ENCODE data around the gene PDZRN3. TPM values are rescaled to one million over a fixed set of nuclear protein-coding genes. Genes with fewer than 3 reads are reported as not detected.

The PDZRN3 gene
- total and polyA plus RNA-seq, 2 donors (not counting 3 experiments of a cell fraction or from before 2014, with no cell fraction given), result not detected

DNA sequence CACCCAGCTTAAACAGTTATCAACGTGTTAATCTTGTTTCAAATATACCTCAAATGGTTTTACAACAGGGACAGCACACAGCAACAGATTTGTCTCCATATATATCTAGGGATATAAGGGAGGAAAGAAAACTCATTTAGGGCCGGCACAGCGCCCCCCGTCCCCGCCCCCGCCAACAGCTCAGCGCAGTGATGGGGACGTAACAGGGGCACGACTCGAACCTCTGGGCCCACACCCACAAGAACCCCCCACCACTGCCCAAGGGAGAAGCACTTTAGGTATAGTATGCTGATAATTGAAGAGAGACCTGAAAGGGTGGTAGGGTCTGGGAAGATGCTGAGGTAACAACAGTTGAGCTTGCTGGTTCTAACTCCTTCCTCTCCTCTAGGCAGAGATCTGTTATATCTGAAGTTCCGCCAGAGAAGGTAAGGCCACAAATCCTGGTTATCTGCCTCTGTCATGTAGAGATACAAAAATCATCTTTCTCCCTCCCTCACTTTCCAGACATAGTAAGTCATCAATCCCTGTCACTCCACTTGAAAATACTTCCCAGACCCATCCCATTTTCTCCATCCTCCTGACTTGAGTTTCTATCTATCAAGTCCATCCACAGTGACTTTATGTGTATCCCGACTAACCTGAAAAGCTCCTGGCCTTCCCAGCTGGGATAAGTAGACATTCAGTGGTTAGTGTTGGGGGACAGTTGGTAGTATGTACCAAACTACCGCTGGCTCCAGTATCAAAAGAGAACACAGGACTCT is 126.9 kb downstream of the PDZRN3 start:
- H3K36me3 ChIP-seq (ENCODE audit: control insufficient read depth in 2 of 2, extremely low read depth in 1 of 2, insufficient read depth in 2 of 2, low read length in 2 of 2), result no peaks in the 10 kb centered on the region
- no peaks in the 10 kb centered on the region for H3K27me3 ChIP-seq (ENCODE audit: control insufficient read depth in 2 of 2, insufficient read depth in 2 of 2, low read length in 2 of 2)
- no peaks in the 10 kb centered on the region for H3K9me1 ChIP-seq (replicated peaks; ENCODE audit: control insufficient read depth, extremely low read depth, insufficient read depth, low read length)
- H3K79me2 ChIP-seq (ENCODE audit: control insufficient read depth, insufficient read depth, low read length), result no peaks in the 10 kb centered on the region
- H4K20me1 ChIP-seq (replicated peaks; ENCODE audit: control insufficient read depth, extremely low read depth, insufficient read depth, low read length), result no peaks in the 10 kb centered on the region
- no peak overlapping the region for H3K4me3 ChIP-seq (replicated peaks in 1 of 3; ENCODE audit: insufficient read depth in 1 of 3, low read depth in 1 of 3, low read length in 3 of 3)
- no peak overlapping the region for H2AFZ ChIP-seq (ENCODE audit: low read depth, low read length)
- no peak for TF ChIP-seq GATA2 (IDR thresholded peaks at IDR 0.05; ENCODE audit: insufficient read depth, insufficient read length, low read depth, low read length)
- no peak for TF ChIP-seq JUN (IDR thresholded peaks at IDR 0.05; ENCODE audit: borderline replicate concordance, insufficient read depth, insufficient read length, low read depth)
- TF ChIP-seq POLR2AphosphoS5 (IDR thresholded peaks at IDR 0.05; ENCODE audit: insufficient read depth, low read depth, low read length), result no peak
- TF ChIP-seq, protein P1, sequence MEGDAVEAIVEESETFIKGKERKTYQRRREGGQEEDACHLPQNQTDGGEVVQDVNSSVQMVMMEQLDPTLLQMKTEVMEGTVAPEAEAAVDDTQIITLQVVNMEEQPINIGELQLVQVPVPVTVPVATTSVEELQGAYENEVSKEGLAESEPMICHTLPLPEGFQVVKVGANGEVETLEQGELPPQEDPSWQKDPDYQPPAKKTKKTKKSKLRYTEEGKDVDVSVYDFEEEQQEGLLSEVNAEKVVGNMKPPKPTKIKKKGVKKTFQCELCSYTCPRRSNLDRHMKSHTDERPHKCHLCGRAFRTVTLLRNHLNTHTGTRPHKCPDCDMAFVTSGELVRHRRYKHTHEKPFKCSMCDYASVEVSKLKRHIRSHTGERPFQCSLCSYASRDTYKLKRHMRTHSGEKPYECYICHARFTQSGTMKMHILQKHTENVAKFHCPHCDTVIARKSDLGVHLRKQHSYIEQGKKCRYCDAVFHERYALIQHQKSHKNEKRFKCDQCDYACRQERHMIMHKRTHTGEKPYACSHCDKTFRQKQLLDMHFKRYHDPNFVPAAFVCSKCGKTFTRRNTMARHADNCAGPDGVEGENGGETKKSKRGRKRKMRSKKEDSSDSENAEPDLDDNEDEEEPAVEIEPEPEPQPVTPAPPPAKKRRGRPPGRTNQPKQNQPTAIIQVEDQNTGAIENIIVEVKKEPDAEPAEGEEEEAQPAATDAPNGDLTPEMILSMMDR (IDR thresholded peaks at IDR 0.05; ENCODE audit: extremely low read depth in 1 of 2, insufficient read depth in 1 of 2, low read depth in 1 of 2, low read length in 2 of 2), result no peak
- TF ChIP-seq MYC (IDR thresholded peaks at IDR 0.05; ENCODE audit: low read depth, low read length), result no peak
- no peak for TF ChIP-seq POLR2A (IDR thresholded peaks at IDR 0.05; ENCODE audit: low read depth, low read length)
- TF ChIP-seq, protein P2, sequence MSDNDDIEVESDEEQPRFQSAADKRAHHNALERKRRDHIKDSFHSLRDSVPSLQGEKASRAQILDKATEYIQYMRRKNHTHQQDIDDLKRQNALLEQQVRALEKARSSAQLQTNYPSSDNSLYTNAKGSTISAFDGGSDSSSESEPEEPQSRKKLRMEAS (IDR thresholded peaks at IDR 0.05; ENCODE audit: insufficient read depth, insufficient read length), result no peak
- TF ChIP-seq EZH2 (IDR thresholded peaks at IDR 0.05; ENCODE audit: borderline replicate concordance, low read depth, low read length, severe bottlenecking), result no peak
- intact Hi-C loops (cut with micrococcal nuclease), result no loop called here
- no peak for DNase-seq (ENCODE audit: low read depth, low spot score)
- POLR2A ChIA-PET, result no interaction called here
- BruUV-seq (replicated peaks), result no TSS peak
- no peak overlapping the region for H3K27ac ChIP-seq (ENCODE audit: insufficient read depth, low read depth, low read length)
- no peak overlapping the region for H3K4me2 ChIP-seq (ENCODE audit: insufficient read depth, low read length)
- CTCF ChIA-PET, result interaction anchor here (1.3 kb wide), 1 partner anchor 10 kb away, joined by 8 read pairs; no protein-coding TSS in a partner anchor
- dilution Hi-C loops (cut with MboI; ENCODE audit: extremely low pct_ligation_motif_present, low sequenced_read_pairs), result no loop called here
- H3K9me3 ChIP-seq (replicated peaks; ENCODE audit: control insufficient read depth, insufficient read depth, low read length), result no peaks in the 10 kb centered on the region
- H3K9ac ChIP-seq (replicated peaks; ENCODE audit: extremely low read depth, insufficient read depth, low read length), result no peak overlapping the region
- no peaks in the 10 kb centered on the region for H3K4me1 ChIP-seq (ENCODE audit: control insufficient read depth, extremely low read depth, insufficient read depth, low read length)
- no peak for FAIRE-seq
